Vagina (tissue), 2 donors: ENCODE measurements around the gene KBTBD6.

ENCODE experiments used
- CTCF ChIP-seq, 3 experiments: fragments of 450-650 bp in 2 of 3; fragments of 200-600 bp in 1 of 3; sonication (generic) in 1 of 3; IDR thresholded peaks; one replicate each; pipeline ENCODE4 v1.5.1; 2017 to 2019; ENCODE audit warnings: antibody characterized with exemption in 3 of 3, mild to moderate bottlenecking in 2 of 3, moderate library complexity in 2 of 3
- POLR2A ChIP-seq, 2 donors: fragments of 450-650 bp; IDR thresholded peaks; one replicate each; pipeline ENCODE4 v1.6.1; 2017; ENCODE audit warnings: antibody characterized with exemption in 2 of 2, mild to moderate bottlenecking in 2 of 2, moderate library complexity in 2 of 2

GRCh38 chr13:41177616-41178015, 45.0 kb upstream of the KBTBD6 start:
- TF ChIP-seq CTCF (IDR thresholded peaks at IDR 0.05) (no peak), POLR2A (IDR thresholded peaks at IDR 0.05) (no peak)
